Breast epithelium (tissue), 3 donors: ENCODE results near the gene TRANK1.

Experiments
- CTCF ChIP-seq, 3 donors: fragments of 450-650 bp; IDR thresholded peaks; one replicate each; pipeline ENCODE4 v1.5.1; 2016 to 2017; ENCODE audit warnings: antibody characterized with exemption in 3 of 3, mild to moderate bottlenecking in 3 of 3, moderate library complexity in 3 of 3
- POLR2AphosphoS5 ChIP-seq, 3 donors: sonication (generic); formaldehyde crosslinking; IDR thresholded peaks; one replicate each; pipeline ENCODE4 v1.6.1; 2017; ENCODE audit warnings: antibody characterized with exemption in 3 of 3

- TF ChIP-seq CTCF (IDR thresholded peaks at IDR 0.05) (no peak), POLR2AphosphoS5 (IDR thresholded peaks at IDR 0.05) (no peak)
Measured at GRCh38 chr3:36957063-36957462, 12.2 kb upstream of the TRANK1 start.
